HG03103 (cell line): ENCODE measurements around the gene ARHGAP28.
"Not testable (repeated sequence)": the region's sequence is repeated elsewhere in the genome, so short reads cannot be mapped to it uniquely, and the experiment has no call there.

Experiments used
- ATAC-seq: cut with Tn5 transposase; IDR thresholded peaks from one replicate; pipeline ENCODE4 v1.9.1; 2021; ENCODE audit warnings: low read depth; ENCODE audit not compliant: unreplicated experiment

The ARHGAP28 gene

GRCh38 chr18:6763524-6763923 lies 34.0 kb downstream of the ARHGAP28 start:
- ATAC-seq, result no peak

DNA sequence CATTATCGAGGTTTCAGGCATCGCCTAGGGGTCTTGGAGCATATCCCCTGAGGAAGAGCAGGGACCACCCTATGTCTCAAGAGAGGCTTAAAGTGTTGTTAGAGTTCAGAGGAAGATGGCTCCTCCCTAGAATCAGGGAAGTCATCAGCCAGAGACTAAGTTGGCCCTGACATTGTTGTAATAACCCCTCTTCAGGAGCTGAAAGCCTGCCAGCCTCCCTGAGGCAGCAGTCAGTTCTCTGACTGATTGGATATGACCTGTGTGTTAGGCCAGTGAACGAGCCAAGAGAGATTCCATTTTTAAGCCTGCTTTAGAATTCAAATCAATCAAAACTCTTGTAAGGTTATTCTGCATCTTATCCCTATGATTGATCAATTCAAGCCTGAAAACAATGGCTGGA lies 34.9 kb downstream of the ARHGAP28 start:
- ATAC-seq, result no peak

DNA sequence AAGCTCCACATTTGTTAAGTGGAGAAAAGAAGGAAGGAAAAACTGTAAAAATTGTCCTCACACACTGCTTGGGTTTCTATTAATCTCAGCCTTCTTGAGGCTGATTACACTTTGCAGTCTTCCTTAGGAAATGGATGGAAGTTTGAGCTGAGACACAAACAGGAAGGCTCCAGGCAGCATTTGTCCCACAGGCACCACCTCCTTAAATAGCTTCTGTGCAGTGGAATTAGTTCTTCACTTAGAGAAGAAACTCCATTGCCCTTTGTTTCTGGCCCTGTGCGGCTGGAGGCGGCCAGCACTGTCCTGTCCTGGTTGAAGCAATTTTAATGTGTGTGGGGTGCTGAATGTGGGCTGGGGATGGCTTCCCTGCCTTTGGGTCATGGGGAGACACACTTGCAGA lies 44.3 kb downstream of the ARHGAP28 start:
- ATAC-seq, result no peak

DNA sequence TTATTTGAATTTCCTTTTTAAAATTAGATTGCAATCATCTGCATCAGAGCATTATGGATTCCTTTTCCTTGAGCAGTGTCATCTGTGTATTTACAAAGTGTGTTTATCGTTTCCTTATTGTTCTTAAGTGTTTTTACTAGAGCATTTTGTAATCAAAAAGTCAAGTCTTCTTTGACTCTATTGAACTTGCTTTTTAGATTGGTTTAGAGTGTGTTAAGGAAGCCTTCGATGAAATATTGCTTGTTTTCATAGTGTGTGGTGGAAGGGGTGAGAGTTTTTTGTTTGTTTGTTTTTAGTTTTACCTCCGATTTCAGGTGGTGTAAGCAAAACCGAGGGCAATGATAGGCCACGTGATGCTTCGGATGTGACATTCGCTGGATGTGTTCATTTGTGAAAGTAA lies 45.7 kb downstream of the ARHGAP28 start:
- no peak for ATAC-seq

DNA sequence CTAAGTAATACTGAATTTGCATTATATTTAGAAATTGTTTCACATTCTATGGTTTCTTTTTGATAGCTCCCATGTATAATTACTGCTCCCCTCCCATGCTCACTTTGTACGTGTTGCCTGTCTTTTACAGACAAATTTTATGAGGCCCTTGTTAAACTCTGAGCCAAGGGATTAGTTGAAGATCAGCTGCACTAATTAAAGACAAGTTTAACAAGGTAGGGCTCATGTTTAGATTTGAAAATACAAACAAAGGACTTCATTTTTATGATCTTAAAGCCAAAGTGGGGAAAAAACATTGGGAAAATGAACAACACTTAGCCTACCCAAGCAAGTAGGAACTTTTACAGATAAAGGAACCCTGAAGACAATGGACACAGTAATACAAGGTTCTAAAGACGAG lies 46.2 kb downstream of the ARHGAP28 start:
- no peak for ATAC-seq

DNA sequence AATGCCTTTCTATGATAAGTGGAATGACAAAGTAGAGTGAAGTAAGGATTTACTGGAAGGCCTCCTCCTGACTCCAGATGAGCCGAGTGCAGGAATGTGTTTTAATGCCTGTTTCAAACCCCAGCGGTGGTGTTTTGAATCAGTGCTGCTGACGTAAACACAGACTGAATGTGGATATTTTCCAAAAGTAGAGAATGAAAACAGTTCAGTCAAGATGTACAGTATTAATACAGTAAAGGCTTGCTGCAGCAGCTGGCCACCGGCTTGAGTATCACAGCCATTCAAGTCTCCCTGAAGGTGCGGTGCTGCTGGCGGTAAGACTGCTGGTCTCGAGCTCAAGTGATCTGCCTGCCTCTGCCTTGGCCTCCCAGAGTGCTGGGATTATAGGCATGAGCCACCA lies 46.7 kb downstream of the ARHGAP28 start:
- no peak for ATAC-seq

DNA sequence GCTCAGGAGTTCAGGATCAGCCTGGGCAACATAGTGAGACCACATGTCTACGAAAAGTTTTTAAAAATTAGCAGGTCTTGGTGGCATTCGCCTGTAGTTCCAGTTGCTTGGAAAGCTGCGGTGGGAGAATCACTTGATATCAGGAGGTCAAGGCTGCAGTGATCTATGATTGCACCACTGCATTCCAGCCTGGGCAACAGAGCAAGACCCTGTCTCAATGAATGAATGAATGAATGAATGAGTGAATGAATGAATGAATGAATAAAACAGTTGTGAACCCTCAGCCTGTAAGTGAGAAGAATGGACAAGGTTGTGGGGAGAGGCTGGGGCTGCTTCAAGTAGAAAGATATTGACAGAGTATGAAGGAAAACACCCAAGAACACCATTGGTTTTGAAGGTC lies 48.0 kb downstream of the ARHGAP28 start:
- ATAC-seq, result no peak

DNA sequence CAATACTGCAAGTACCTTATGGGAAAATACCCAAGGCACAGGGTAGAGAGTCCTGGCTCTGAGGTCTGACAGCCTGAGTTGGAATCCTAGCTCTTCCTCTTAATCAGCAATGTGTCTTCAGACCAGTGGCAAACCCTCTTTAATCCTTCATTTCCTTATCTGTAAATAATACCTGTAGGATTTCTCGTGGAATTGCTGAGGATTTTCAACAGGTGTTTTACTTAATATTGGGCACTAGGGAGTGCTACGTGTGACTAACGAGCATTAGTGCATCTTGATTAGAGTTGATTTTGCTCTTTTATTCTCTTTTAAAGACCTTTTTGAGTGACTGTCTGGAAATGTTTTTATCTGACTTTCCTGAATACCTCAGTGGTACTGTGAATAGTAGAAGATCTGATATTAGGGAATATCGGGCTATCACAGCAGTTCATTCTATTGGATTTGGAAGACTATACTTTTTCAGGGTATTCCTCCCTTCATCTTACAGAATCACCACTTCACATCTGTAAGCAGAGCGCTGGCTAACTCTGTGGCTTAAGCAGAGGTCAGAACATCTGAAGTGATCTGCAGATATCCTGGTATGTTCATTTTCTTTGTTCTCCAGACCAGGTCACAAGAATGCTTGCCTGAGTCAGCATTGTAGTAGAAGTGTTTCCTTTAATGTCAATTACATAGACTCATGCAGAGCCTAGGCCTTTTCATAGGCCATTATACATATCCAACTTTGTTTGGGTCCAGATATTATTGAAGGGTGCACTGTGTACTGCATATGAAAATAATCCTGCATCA lies 49.1 kb downstream of the ARHGAP28 start:
- no peak for ATAC-seq

GRCh38 chr18:6781142-6781714 lies 51.7 kb downstream of the ARHGAP28 start:
- ATAC-seq, result no peak

DNA sequence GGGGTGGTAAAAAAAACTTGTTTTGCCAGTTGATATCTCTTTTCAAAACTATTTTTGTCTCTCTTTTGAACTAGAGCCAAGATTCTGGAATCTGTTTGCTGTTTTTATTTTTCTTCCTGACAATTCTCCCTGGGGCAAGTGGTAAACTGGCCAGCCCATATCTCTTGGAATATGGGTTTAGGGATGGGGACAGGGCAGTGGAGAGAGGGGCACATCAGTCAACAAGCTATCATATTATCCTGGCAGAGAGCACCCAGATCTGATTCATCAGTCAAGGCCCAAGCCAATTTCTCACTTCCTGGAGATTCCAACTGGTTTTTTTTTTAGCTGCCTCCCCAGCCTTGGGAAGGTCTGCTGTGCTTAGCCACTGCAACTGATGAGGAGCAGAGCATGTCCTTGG lies 52.3 kb downstream of the ARHGAP28 start:
- no peak for ATAC-seq

DNA sequence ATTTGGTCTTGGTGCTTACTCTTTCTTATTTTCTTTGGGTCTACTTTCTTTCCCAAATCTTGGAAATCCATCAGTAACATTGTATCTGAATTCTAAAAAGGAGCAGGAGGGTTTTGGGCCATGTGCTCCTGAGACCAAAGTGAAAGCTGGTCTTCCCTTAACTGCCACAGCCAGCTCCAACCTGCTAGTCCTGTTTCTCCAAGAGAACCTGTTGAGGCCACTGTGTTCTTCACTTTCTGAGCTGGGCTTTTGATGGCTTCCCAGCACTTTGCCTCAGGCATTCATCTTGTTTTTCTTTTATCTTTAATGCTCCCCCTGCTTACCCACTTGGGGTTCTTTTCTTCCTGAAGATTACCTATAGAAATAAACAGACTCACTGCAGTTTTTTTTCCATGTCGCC lies 53.3 kb downstream of the ARHGAP28 start:
- ATAC-seq, result no peak

GRCh38 chr18:6784046-6784445 lies 54.5 kb downstream of the ARHGAP28 start:
- no peak for ATAC-seq

DNA sequence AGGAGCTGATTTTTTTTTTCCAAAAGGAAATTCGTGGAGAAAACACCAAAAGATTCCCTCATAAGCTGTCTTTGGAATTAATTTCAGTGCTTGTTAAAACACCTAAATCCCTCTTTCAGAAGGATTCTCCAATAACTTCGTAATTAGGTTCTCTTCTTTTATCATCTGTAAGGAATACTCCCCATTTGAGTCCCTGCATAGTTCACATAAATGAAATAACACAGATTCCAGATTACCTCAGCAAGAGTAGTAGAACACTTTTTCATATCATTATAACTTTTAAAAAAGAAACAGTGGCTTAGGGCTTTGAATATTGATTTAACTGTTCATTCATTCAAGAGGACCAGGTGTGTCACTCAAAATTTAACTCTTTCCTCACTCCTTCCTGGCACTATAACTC lies 55.5 kb downstream of the ARHGAP28 start:
- no peak for ATAC-seq

DNA sequence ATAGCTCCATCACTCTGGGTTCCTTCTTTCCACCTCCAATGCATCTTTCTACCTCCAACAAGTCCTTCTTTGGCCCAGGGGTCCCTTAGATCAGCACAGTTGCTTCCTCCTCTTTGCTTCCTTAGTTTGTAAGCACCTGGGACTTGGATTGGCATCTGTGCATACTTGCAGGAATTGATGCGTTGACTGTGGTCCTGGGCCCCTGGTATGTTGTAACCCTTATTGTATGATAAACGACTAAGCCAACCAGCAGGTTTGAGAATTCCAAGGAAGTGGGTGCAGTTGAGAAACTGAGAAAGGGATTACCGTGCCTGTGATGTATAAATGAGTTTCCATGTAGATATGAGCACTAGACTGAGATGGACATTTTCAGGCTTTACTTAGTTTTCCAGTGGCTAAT lies 55.9 kb downstream of the ARHGAP28 start:
- ATAC-seq, result no peak

DNA sequence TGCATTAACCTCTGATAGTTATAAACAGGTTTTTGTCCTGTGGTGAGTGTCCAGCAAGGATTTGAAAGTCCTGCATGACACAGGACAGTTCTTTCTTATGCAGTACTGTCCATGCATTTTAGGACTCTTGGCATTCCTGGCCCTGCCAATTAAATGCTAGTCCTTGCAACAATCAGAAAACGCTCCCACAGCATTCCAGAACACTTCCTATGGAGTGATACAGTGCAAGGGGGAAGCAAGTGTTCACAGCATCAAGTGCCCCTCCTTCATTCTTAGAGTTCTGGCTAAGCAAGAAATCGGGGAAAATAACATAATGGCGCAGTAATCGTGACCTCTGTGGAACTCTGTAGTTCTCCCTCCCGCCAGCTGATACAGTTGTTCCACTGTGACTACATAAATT lies 62.9 kb downstream of the ARHGAP28 start:
- no peak for ATAC-seq

DNA sequence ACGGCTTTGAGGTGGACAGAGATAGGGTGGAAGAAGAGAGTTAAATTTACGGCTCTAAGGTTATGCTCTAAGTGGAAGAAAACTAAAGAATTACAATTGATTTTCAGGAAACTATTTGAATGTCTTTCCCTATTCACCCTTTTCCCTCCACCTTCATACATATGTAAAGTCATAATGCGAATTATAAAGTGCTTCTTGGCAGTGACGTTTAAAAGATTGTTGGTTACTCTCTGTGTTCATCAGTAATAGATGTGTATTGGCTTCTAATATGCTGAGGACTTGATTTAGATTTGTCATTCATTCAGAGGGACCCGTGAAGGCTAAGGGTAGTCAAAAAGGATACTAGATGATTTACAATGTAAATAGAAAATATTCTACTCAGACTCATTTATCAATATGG lies 63.9 kb downstream of the ARHGAP28 start:
- ATAC-seq, result no peak

DNA sequence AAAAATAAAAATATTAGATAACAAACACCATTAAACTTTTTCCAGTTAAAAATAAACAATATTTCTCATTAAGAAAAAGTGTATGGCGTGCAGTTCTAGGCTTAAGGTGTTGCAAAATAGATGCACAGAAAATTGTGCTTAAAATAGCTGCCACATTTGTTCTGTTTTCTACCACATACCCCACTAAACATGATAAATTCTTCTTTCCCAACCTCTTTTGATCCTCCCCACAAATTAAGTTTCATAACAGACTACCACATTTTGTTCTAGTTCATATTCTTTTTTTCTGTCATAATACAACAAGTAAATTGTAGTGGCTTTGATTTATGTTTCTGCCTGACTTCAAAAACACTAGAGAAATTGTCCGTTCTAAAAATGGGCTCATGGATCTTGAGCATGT lies 64.5 kb downstream of the ARHGAP28 start:
- no peak for ATAC-seq

GRCh38 chr18:6795307-6795706 lies 65.8 kb downstream of the ARHGAP28 start:
- ATAC-seq, result no peak

- no peak for ATAC-seq
Measured at GRCh38 chr18:6796511-6796910, 67.0 kb downstream of the ARHGAP28 start.

DNA sequence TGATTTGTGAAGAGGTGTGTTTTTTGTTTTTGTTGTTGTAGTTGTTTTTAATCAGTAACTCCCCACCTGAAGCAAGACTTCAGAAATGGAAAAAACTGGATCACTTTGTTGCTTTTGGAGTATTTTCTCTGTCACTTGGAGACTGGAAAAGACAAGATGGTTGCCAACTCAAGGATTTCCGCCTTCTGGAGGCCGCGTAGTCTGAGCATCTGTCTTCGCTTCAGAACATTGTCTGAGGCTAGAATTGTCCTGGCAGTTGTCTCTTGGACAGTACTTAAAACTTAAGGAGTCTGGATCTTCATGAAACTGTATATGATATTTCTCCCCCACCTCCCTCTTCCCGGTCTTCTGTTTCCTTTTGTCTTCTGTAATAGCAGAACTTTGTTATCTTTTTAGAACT lies 67.7 kb downstream of the ARHGAP28 start:
- no peak for ATAC-seq

DNA sequence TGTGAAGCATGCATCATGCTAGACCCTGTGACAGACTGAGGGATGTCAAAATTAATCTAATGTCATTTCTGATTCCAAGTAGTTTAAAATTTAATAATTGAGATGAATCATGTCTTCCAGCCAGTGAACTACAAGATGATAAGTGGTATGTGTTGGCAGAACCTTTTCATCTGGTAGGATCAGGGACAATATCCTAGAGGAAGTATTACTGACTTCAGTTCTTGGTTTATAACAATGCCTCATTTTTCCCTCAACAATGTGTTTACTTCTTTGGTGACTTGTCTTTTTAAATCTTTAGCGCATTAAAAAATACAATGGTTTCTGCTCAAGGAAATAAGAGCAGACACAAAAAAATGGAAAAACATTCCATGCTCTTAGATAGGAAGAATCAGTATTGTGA lies 69.4 kb downstream of the ARHGAP28 start:
- no peak for ATAC-seq

GRCh38 chr18:6800309-6800708 lies 70.8 kb downstream of the ARHGAP28 start:
- ATAC-seq, result not testable (repeated sequence)
